Caco-2 (cell line): ENCODE results near the gene SPOCK1. TPM values are rescaled to one million over a fixed set of nuclear protein-coding genes. Genes with fewer than 3 reads are reported as not detected.

Experiments
- BruUV-seq: library from RNA; stranded (reverse); fragments of 400-500 nt; replicated peaks from 2 replicates; lab custom pipeline; 2021; lab: Mats Ljungman, UMichigan
- CTCF ChIA-PET: fragments of 300-600 bp; sonication (Branson Sonifier 250); formaldehyde crosslinking; loops from one replicate; lab custom pipeline; 2022; ENCODE audit warnings: antibody characterized with exemption; lab: Charles Lee
- POLR2A ChIA-PET: fragments of 300-600 bp; sonication (Branson Sonifier 250); formaldehyde crosslinking; loops from one replicate; lab custom pipeline; 2022; ENCODE audit warnings: antibody characterized with exemption; lab: Charles Lee
- DNase-seq, 2 experiments: peaks; one replicate each; pipeline versions ENCODE4 v3.0.0 to v3.0.0-alpha.2; 2020 to 2022
- H3K27me3 ChIP-seq: replicated peaks from 2 replicates; pipeline ENCODE4 v1.6.0; 2011; ENCODE audit warnings: low read length; ENCODE audit not compliant: control insufficient read depth, insufficient read depth
- H3K36me3 ChIP-seq: 2 replicates; pipeline ENCODE4 v1.5.1; 2011; ENCODE audit warnings: low read length; ENCODE audit not compliant: control insufficient read depth, insufficient read depth
- H3K4me1 ChIP-seq: fragments of 250-450 bp; sonication (Bioruptor Pico); 2 replicates; pipeline ENCODE4 v1.5.1; 2020; ENCODE audit warnings: mild to moderate bottlenecking
- H3K4me3 ChIP-seq: 2 replicates; pipeline ENCODE4 v1.5.1; 2011; ENCODE audit warnings: low read depth, mild to moderate bottlenecking, control low read depth, low read length
- H3K9me3 ChIP-seq: fragments of 250-450 bp; sonication (Bioruptor Pico); 2 replicates; pipeline ENCODE4 v1.5.1; 2020; ENCODE audit warnings: mild to moderate bottlenecking, moderate library complexity
- H3K27ac Mint-ChIP-seq: one replicate; pipeline ENCODE4 v1.8.0; 2022; ENCODE audit warnings: mixed read lengths; ENCODE audit not compliant: unreplicated experiment
- H3K27me3 Mint-ChIP-seq: one replicate; pipeline ENCODE4 v1.8.0; 2022; ENCODE audit warnings: mixed read lengths; ENCODE audit not compliant: insufficient read depth, unreplicated experiment
- H3K36me3 Mint-ChIP-seq: one replicate; pipeline ENCODE4 v1.8.0; 2022; ENCODE audit warnings: mild to moderate bottlenecking, mixed read lengths; ENCODE audit not compliant: insufficient read depth, unreplicated experiment
- H3K4me1 Mint-ChIP-seq: one replicate; pipeline ENCODE4 v1.8.0; 2022; ENCODE audit warnings: low read depth, mixed read lengths; ENCODE audit not compliant: unreplicated experiment
- H3K4me3 Mint-ChIP-seq: one replicate; pipeline ENCODE4 v1.8.0; 2022; ENCODE audit warnings: mild to moderate bottlenecking, moderate library complexity, mixed read lengths; ENCODE audit not compliant: unreplicated experiment
- H3K9me3 Mint-ChIP-seq: one replicate; pipeline ENCODE4 v1.8.0; 2022; ENCODE audit warnings: mixed read lengths; ENCODE audit not compliant: unreplicated experiment
- intact Hi-C: fragments of 100-400 bp; cut with micrococcal nuclease; formaldehyde crosslinking; loops from one replicate; pipeline ENCODE4 v1.10.0; 2022; ENCODE audit not compliant: unreplicated experiment
- total RNA-seq: library from RNA; stranded (reverse); gene quantifications from 2 replicates; pipeline ENCODE4 v1.2.3, GENCODE V29; 2022
- TF ChIP-seq, protein P1 (sequence below), 2 experiments: fragments of 200-600 bp in 1 of 2; IDR thresholded peaks; 1 replicate in 1 of 2; 2 replicates in 1 of 2; pipeline versions ENCODE4 v1.5.1 to v1.8.0; 2011 to 2022; ENCODE audit warnings: antibody characterized with exemption in 1 of 2, control low read depth in 1 of 2, inconsistent platforms in 1 of 2, low read depth in 1 of 2, low read length in 1 of 2, mild to moderate bottlenecking in 1 of 2, moderate library complexity in 1 of 2; ENCODE audit not compliant: insufficient read depth in 1 of 2, severe bottlenecking in 1 of 2, unreplicated experiment in 1 of 2

The SPOCK1 gene
- total RNA-seq, 1 experiment from 2014 or later, result not detected

GRCh38 chr5:137359941-137360340 is 139.2 kb downstream of the SPOCK1 start:
- DNase-seq, result no peak
- H3K9me3 Mint-ChIP-seq, result no peaks in the 10 kb centered on the region
- POLR2A ChIA-PET, result no interaction called here
- H3K36me3 Mint-ChIP-seq, result no peaks in the 10 kb centered on the region
- no peak overlapping the region for H3K4me3 ChIP-seq
- CTCF ChIA-PET, result no interaction called here
- BruUV-seq, result no TSS peak
- no peaks in the 10 kb centered on the region for H3K36me3 ChIP-seq
- H3K9me3 ChIP-seq, result no peaks in the 10 kb centered on the region
- H3K27ac Mint-ChIP-seq, result no peak overlapping the region
- H3K4me1 Mint-ChIP-seq, result no peaks in the 10 kb centered on the region
- H3K4me1 ChIP-seq, result no peaks in the 10 kb centered on the region
- H3K27me3 ChIP-seq, result peaks cover 1% of the 10 kb centered on the region; the same call in 1 of the 2 replicates
- intact Hi-C loops, result no loop called here
- H3K4me3 Mint-ChIP-seq, result no peak overlapping the region
- TF ChIP-seq, protein P1, sequence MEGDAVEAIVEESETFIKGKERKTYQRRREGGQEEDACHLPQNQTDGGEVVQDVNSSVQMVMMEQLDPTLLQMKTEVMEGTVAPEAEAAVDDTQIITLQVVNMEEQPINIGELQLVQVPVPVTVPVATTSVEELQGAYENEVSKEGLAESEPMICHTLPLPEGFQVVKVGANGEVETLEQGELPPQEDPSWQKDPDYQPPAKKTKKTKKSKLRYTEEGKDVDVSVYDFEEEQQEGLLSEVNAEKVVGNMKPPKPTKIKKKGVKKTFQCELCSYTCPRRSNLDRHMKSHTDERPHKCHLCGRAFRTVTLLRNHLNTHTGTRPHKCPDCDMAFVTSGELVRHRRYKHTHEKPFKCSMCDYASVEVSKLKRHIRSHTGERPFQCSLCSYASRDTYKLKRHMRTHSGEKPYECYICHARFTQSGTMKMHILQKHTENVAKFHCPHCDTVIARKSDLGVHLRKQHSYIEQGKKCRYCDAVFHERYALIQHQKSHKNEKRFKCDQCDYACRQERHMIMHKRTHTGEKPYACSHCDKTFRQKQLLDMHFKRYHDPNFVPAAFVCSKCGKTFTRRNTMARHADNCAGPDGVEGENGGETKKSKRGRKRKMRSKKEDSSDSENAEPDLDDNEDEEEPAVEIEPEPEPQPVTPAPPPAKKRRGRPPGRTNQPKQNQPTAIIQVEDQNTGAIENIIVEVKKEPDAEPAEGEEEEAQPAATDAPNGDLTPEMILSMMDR (IDR thresholded peaks at IDR 0.05; ENCODE audit: insufficient read depth in 1 of 2, low read depth in 1 of 2, low read length in 1 of 2, severe bottlenecking in 1 of 2, unreplicated experiment in 1 of 2), result no peak
- H3K27me3 Mint-ChIP-seq, result peaks cover 11% of the 10 kb centered on the region

GRCh38 chr5:137357436-137357835 is 141.7 kb downstream of the SPOCK1 start:
- Histone ChIP-seq H3K9me3 (no peaks in the 10 kb centered on the region), H3K27me3 (no peaks in the 10 kb centered on the region; the same call in 1 of the 2 replicates), H3K4me1 (no peaks in the 10 kb centered on the region), H3K4me3 (no peak overlapping the region), H3K36me3 (no peaks in the 10 kb centered on the region)
- BruUV-seq, result no TSS peak
- no peaks in the 10 kb centered on the region for H3K36me3 Mint-ChIP-seq
- no peak for DNase-seq
- no peaks in the 10 kb centered on the region for H3K9me3 Mint-ChIP-seq
- ChIA-PET POLR2A (no interaction called here), CTCF (interaction anchor here (1.2 kb wide), 1 partner anchor 13 kb away, joined by 3 read pairs; no protein-coding TSS in a partner anchor)
- peaks cover 18% of the 10 kb centered on the region for H3K27me3 Mint-ChIP-seq
- intact Hi-C loops, result no loop called here
- TF ChIP-seq, protein P1 (IDR thresholded peaks at IDR 0.05; ENCODE audit: insufficient read depth in 1 of 2, low read depth in 1 of 2, low read length in 1 of 2, severe bottlenecking in 1 of 2, unreplicated experiment in 1 of 2), result no peak
- H3K4me1 Mint-ChIP-seq, result no peaks in the 10 kb centered on the region
- H3K27ac Mint-ChIP-seq, result no peak overlapping the region
- no peak overlapping the region for H3K4me3 Mint-ChIP-seq

DNA sequence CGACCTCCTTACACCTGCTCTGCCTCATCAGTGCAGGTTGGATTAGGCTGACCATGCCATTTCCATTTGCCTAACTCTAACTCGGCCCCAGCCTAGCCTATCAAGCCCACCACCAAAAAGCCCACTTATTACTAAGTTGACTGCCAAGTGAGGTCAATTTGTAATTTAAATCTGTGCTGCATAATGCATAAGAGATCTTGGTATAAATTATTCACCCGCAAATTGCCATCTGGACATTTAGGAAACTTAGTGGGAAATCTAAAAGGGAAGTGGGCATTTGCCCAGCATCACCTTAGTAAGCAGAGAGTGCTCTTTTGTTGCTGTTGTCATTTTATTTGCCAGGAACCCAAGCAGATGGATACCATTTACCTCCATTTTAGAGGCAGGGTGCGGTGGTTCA is 143.0 kb downstream of the SPOCK1 start:
- H3K9me3 ChIP-seq, result no peaks in the 10 kb centered on the region
- POLR2A ChIA-PET, result no interaction called here
- H3K36me3 ChIP-seq, result no peaks in the 10 kb centered on the region
- H3K4me1 ChIP-seq, result no peaks in the 10 kb centered on the region
- H3K4me3 Mint-ChIP-seq, result no peak overlapping the region
- intact Hi-C loops, result no loop called here
- DNase-seq, result no peak
- peaks cover 18% of the 10 kb centered on the region for H3K27me3 Mint-ChIP-seq
- TF ChIP-seq, protein P1 (IDR thresholded peaks at IDR 0.05; ENCODE audit: insufficient read depth in 1 of 2, low read depth in 1 of 2, low read length in 1 of 2, severe bottlenecking in 1 of 2, unreplicated experiment in 1 of 2), result no peak
- BruUV-seq, result no TSS peak
- H3K36me3 Mint-ChIP-seq, result no peaks in the 10 kb centered on the region
- CTCF ChIA-PET, result no interaction called here
- H3K4me1 Mint-ChIP-seq, result no peaks in the 10 kb centered on the region
- H3K4me3 ChIP-seq, result no peak overlapping the region
- H3K27ac Mint-ChIP-seq, result no peak overlapping the region
- no peaks in the 10 kb centered on the region for H3K9me3 Mint-ChIP-seq
- H3K27me3 ChIP-seq, result no peaks in the 10 kb centered on the region; the same call in 1 of the 2 replicates
